Loucy (cell line): Measurements from ENCODE around the gene PKD1L1.

Experiments used
- EZH2phosphoT487 ChIP-seq: fragments of 200-600 bp; IDR thresholded peaks from 2 replicates; pipeline ENCODE4 v1.6.1; 2018; ENCODE audit warnings: antibody characterized with exemption, mild to moderate bottlenecking, moderate library complexity, borderline replicate concordance
- TF ChIP-seq, protein P1 (sequence below): fragments of 200-600 bp; sonication (generic); conservative IDR thresholded peaks from 2 replicates; pipeline ENCODE4 v1.5.1; 2014; ENCODE audit warnings: mild to moderate bottlenecking, antibody characterized with exemption, low read length

- TF ChIP-seq, protein P1, sequence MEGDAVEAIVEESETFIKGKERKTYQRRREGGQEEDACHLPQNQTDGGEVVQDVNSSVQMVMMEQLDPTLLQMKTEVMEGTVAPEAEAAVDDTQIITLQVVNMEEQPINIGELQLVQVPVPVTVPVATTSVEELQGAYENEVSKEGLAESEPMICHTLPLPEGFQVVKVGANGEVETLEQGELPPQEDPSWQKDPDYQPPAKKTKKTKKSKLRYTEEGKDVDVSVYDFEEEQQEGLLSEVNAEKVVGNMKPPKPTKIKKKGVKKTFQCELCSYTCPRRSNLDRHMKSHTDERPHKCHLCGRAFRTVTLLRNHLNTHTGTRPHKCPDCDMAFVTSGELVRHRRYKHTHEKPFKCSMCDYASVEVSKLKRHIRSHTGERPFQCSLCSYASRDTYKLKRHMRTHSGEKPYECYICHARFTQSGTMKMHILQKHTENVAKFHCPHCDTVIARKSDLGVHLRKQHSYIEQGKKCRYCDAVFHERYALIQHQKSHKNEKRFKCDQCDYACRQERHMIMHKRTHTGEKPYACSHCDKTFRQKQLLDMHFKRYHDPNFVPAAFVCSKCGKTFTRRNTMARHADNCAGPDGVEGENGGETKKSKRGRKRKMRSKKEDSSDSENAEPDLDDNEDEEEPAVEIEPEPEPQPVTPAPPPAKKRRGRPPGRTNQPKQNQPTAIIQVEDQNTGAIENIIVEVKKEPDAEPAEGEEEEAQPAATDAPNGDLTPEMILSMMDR: no peak
- TF ChIP-seq EZH2phosphoT487: no peak
These were observed 74.5 kb downstream of the PKD1L1 start for GRCh38 chr7:47873762-47874161.
